ENCODE results near the gene CHTOP.

Gene CHTOP

DNA sequence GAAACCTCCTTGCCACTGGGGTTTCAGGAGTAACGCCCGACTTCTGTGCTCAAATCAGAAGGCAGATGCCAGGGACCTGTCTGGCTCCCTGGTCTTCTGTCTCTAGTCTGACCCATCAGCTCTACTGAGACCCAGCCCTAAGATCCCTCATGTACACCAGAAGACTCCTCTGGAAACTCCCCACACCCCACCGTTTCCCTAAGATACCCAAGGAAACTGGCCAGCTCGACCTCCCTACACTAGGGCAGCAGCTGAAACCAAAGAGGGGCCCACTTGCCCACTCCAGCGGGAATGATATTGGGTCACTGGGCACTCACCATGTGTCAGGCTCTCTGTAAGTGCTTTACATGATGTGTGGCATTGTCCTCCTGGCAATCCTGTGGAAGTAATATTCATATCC lies 20.5 kb upstream of the CHTOP start:
- DNase-seq, result no peak

DNA sequence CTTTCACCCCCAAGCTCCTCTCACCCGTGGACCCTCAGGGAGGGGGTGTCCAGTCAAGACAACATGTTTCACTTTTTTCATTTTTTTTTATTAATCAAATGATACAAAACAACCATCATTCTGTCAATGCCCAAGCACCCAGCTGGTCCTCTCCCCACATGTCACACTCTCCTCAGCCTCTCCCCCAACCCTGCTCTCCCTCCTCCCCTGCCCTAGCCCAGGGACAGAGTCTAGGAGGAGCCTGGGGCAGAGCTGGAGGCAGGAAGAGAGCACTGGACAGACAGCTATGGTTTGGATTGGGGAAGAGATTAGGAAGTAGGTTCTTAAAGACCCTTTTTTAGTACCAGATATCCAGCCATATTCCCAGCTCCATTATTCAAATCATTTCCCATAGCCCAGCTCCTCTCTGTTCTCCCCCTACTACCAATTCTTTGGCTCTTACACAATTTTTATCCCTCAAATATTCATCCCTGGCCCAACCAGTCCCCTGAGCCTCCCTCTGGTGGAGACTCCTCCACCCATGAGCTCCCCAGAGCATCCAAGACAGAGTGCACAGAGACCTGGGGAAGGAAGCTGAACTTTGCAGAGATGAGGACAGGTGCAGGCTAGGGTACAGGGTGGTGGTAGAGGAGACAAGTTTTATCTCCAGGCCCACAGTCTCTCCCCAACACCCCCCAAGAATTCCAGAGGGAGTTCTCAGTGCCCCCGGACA lies 19.5 kb upstream of the CHTOP start:
- no peak for DNase-seq

DNA sequence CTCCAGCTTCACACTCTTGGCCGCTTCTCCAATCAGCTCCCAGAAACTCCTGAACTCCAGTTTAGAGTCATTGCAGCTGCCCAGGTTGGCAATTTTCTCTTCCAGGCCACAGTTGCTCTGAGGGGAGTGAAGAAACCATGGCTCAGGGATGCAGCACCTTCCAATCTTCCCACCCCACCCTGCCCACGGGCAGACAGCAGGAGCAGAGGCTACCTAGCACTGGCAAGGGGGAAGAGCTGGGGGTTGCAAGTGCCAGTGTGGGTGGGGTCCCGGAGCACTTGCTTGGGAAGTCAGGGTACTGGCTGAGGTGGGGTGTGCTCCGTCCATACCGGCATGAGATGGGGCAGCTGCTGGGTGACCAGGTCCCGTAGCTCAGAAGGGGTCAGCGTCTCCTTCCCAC lies 19.0 kb upstream of the CHTOP start:
- DNase-seq, result no peak

DNA sequence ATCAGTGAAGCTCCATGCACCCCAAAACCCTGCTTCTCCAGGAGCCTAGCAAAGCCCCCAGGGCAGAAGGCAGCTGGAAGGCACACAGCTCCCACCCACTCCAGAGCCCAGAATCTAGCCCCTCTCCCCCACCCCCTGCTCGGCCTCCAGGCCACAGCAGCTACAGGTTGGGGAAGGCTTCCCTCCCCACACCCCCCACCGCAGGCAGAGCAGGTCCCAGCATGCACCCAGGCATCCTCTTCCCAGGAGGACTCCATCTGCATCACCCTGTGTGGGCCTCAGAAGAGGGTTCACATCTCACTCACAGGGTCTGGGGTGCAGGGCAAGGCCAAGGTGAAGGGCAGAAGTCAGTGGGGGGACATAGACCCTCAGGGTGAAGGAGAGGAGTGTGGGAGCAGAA lies 18.5 kb upstream of the CHTOP start:
- no peak for DNase-seq

DNA sequence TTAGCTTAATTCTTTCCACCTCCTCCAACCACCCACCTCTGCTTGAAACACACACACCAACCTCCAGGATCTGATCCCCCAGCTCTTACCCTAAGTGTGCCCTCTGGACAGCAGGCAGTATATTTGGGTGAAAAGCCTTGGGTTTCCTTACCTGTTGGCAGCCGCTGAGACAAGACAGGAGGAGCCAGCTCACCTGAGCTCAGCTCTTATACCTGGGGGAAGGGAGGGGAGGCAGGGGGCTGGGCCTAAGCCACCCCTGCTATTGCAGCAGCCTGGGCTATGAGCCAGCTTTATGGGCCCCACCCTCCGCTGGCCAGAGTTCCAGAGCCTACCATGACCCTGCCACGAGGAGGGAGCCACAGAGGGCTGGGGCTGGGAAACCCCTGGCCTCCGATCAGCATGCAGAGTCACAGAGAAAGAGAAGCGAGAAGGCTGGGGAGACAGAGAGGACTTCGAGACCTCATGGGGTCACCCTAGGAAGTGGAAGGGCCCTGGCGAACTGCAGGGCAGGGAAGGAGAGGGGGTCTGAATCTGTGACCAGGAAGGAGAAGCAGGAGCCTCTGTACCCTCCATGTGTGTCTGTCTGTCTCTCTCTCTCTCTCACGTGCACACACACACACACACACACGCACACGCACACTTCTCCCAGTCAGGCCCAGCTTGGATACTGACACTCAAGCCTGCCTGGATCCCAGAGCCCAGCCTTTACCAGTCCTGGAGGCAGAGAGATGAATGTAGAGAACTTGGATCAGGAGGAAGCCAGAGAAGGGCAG lies 17.5 kb upstream of the CHTOP start, which contains the start of gene S100A14:
TSS of gene S100A14 (minus strand) at position 182 of the 773 bp plus-strand sequence. CDS start 467 bp downstream, outside the sequence.
- DNase-seq, result no peak

DNA sequence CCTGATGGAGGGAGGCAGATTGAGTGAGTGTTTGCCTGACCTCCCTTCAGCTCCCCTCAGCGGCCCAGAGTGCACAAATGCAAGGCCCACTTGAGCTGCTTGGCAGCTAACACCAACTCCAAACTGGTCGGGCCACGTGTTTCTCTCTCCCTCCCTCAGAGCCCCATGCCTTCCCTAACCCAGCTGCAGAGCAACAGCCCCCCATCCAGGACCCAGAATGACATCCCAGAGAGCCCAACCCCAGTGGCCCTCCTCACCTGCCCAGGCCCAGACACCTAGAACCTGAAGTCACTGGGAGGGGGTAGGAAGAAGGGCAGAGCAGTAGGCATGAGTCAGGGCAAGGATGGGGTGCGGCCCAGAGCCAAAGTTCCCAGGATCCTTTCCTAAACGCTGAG lies 17.0 kb upstream of the CHTOP start:
- no peak for DNase-seq

DNA sequence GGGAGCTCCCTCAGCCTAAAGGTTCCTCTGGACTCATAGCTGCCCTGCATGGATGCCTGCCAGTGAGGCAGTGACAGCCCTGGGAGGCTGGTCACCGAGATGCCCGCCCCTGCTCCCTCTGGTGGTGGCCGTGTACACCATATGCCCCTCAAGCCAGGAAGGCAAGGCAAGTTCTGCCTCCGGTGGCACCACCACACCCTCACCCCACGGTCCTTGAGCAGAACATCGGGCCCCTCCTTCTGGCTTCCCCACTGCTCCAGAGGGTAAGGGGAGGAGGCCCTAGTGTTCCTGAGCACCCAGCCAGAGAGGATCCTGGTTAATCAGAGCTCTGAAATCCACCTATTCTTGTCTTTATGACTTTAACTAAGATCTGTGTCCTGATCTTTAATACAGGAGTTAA lies 16.2 kb upstream of the CHTOP start:
- DNase-seq, result no peak

DNA sequence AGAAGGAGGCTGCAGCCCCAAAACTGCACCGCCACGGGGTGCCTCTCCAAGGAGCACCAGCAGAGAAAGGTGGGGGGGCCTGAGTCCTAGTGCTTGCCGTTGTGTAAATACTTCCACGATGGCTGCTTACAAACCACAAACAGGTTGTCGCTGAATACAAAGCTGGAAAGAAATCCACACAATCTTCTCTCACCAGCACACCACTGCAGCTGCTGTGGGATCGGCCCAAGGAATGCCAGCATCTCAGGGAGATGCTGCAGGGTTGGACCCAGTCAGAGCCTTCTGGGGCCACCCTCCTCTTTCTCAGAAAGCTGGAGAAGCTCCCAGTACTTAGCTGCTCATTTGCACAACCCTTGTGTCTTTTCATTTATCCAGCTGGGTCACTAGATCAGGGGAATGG lies 14.7 kb upstream of the CHTOP start:
- DNase-seq, result no peak

DNA sequence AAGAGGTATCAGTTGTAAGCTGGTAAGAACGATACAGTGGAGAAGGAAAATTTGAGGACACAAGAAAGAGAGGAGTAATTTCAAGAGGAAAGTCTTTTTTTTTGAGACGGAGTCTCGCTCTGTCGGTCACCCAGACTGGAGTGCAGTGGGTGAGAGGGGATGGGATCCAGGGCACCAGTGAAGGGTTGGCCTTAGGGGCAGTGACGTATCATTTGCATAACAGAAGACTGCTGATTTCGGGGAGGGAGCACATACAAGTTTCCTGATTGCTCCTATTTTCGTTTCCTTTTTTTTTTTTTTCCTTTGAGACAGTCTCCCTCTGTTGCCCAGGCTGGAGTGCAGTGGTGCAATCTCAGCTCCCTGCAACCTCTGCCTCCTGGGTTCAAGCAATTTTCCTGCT lies 10.8 kb upstream of the CHTOP start:
- no peak for DNase-seq

DNA sequence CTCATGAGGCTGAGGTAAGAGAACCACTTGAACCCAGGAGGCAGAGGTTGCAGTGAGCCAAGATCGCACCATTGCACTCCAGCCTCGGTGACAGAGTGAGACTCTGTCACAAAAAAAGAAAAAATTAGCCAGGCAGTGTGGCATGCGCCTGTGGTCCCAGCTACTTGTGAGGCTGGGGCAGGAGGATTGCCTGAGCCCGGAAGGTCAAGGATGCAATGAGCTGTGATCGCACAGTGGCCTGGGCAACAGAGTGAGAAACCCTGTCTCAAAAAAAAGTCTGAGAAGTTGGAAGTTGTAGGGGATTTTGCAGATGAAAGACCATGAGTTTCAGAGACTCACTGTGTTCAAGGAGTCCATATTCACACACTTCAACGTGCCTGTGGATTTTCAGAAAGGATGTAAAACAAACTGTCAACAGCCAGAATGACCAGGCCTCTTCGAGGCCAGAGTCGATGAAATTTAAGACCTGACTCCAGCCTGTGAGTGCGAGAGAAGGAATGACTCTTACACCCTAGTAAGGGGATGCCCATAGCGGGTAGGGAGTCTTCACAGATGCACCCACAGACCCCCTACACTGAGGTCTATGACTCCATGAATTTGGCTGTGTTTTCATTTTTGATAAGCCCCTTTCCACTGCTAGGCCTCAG lies 8.8 kb upstream of the CHTOP start:
- no peak for DNase-seq

DNA sequence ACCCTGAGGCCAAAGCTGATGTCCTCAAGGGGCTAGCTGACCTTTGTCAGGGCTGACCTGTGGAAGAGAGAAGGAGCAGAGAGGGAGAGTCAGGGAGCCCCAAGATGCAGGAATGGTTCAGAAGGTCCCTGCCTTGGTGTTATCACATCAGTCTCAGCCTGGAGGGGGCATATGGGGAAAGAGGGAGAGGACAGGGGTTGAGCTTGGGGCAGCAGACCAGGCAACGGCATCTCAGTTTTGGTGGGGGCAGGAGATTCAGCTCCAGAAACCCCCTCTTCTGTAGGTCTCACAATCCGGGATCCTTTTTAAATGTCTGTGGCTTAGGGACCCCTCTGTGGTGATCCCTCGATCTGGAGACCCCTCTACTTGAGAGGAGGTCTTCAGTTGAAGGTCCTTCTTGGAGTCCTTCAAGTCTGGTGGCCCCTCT lies 7.4 kb upstream of the CHTOP start:
- DNase-seq, result no peak

DNA sequence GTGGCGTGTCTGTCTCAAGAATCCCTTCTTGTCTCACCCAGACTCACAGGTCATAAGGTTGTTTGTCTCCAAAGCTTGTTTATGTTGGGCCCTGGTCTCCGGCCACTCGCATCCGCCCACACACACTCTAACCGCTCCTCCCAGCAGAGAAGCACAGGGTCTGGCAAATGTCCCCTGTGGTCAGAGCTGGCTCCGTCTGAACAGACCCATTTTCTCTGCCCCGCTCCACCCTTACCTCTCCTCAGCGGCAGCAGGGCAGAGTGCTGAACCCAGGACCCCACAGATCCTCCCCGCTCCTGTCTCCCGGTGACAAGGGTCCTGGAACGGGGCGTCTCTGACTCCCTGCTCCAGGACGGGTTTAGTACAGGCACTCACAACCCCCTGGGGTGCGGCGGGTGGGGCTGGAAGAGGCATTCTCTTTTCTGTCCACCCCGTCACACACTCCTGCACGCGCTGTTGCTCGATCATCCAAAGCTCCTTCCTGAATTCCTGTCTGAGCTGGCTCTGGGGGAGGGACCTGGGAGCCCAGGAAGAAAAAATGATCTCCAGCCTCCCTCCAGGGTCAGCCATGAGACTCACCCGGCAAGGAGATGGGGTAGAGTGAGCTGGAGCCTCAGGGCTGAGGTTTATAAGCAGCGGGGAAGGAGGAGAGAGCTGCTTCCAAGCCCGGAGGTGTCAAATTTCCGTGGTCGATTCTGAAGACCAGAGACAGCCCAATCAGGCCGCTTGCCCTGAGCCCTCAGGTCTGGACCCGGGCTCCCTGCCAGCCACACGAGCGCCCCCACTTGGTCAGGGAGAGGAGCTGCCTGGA lies 6.8 kb upstream of the CHTOP start, which contains the start of gene S100A13:
TSS of gene S100A13 (minus strand) at position 602 of the 811 bp plus-strand sequence. CDS start 1,033 bp downstream, outside the sequence.
- peak; percentile 67 to 80 for DNase-seq

DNA sequence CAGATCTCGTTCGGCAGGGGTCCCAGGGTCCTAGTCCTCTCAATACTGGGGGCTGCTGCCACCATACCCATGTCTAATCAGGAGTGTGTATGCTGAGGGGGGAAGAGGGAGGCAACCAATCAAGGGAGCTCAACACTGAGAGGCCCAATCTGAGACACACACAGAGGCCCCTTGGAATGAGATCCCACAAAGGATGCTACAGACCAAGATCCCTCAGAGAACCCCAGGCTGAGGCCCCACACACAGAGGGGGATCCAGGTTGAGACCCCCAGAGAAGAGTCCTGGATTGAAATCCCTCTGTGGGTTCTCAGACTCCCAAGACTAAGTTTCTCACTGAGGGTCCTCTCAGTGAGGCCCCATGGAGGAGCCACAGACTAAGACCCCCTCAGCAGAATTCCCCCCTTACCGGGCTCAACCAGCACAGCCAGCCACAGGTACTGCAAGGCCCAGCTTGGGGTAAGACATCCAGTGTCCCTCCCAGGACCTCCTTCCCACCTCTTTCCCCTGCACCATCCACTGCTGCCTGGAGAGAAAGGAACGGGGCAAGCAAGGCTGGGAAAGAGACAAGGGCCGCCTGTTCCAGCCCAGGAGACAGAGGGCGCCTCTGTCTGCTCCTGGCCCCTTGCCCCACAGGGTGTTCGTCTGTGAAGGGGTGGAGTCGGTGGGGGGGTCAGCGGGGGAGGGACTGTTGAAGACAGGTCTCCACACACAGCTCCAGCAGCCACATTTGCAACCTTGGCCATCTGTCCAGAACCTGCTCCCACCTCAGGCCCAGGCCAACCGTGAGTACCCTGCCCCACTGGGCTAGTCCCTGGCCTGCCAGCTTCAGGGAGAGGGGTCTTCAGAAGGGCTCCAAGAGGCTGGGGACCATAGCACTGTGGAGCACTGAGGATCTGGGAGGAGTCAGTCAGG lies 5.9 kb upstream of the CHTOP start, which contains the start of gene S100A1:
TSS of gene S100A1 (plus strand) at position 720 of the 912 bp plus-strand sequence. CDS start 2,088 bp downstream, outside the sequence.
- no peak for DNase-seq

DNA sequence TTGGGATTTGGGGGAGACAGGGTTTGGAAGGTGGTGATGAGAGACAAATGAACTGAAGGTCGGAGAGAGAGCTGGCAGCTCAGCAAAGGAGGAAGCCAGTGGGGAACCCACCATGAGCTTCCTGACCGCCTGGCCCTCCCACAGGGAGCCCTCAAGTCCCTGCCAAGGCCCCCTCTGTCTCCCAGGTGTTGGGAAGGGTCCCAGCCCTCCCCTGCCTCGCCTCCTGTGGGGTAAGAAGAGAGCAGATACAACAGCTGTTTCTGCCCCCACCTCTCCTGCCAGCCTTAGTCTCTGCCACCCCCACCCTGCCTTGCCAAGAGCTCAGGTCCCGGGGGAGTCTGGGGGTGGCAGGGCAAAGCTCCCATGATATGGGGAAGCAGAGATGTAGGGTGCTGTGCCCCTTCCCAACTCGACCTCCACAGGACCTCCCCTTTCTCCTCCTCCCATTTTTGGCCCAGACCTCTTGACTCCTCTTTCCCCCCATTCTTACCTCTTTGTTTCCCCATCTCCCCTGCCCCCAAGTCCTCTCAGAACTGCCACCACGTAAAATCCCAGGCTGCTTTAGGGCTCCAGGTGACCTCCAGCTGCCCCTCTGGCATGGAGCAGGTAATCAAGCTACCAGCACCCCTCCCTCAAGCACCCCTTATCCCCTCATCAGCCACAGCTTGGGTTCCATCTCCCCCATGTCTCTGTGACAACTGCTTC lies 5.1 kb upstream of the CHTOP start:
- no peak for DNase-seq

DNA sequence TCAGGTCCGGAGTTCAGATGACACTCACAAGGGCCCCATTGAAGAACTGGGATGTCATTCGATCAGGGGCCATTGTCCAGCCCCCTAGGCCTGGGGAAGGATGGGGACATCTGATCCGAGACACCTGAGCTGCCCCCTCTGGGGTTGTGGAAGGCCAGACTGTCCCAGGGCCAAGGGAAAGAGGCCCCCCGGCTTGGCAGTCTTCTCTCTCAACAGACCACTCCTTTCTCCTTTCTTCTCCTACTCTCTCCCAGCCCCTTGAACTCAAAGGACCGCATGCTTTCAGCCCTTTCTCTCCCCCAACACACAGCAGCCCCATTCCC lies 4.6 kb upstream of the CHTOP start:
- DNase-seq, result no peak

DNA sequence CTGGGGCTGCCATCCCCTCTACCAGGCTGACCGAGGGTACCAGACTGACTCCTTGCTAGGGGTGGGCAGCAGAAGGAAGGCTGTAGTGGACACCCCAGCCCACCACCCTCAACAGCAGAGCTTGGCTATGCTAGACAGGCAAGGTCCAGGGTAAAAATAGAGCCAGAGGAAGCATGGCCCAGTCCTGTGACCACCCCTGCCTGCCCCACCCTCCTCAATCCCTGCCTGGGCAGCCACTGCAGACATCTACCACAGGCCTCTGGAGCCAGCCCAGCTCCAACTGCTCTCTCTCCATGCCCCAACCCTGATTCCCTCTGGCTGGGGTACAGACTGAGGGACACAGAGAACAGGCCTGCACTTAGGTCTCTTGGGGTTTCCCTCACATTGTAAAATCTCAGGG lies 3.9 kb upstream of the CHTOP start:
- no peak for DNase-seq

DNA sequence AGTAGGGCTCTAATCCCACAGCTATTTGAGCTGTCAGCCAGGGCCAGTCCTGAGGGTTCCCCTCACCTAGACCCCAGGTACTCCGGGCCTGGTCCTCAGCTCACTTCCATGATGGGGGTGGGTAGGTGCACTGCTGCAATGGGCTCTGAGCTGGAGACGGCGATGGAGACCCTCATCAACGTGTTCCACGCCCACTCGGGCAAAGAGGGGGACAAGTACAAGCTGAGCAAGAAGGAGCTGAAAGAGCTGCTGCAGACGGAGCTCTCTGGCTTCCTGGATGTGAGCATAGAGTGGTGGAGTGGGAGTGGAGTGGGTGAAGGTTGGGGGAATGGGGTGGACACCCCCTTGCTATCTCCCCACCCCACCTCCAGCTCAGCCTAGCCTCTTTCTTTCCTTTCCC lies 3.5 kb upstream of the CHTOP start:
- no peak for DNase-seq

DNA sequence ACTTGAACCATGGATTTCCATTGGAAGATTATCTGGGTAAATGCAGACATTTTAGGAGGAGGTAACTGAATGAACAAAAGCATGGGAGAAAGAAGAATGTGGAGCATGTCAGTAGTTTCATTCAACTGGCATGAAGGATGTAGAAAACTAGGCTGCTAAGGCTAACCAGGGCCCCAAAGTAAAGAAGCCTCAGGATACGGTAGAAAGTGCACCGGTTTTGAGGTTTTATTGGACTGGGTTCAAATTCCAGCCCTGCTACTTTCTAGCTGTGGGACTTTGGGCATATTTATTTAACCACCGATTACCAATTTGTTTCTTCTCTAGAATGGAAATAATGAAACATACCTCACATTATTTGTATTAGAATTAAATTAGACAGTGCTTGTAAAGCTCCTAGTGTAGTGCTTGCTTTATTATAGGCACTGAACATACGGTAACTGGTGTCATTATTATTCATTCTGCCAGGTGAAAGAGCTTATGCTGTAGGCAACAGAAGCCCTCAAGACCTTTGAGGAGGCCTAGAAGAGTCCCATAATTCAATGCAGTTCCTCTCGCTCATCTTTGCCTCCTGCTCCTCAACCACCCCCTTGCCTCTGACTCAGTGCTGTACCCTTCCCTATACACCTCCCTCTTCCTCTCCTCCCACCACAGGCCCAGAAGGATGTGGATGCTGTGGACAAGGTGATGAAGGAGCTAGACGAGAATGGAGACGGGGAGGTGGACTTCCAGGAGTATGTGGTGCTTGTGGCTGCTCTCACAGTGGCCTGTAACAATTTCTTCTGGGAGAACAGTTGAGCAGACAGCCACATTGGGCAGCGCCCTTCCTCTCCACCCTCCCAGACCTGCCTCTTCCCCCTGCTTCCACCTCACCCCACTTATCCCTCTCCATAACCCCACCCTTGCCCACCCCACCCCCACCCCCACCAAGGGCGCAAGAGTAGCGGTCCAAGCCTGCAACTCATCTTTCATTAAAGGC lies 2.5 kb upstream of the CHTOP start:
- DNase-seq, result no peak

DNA sequence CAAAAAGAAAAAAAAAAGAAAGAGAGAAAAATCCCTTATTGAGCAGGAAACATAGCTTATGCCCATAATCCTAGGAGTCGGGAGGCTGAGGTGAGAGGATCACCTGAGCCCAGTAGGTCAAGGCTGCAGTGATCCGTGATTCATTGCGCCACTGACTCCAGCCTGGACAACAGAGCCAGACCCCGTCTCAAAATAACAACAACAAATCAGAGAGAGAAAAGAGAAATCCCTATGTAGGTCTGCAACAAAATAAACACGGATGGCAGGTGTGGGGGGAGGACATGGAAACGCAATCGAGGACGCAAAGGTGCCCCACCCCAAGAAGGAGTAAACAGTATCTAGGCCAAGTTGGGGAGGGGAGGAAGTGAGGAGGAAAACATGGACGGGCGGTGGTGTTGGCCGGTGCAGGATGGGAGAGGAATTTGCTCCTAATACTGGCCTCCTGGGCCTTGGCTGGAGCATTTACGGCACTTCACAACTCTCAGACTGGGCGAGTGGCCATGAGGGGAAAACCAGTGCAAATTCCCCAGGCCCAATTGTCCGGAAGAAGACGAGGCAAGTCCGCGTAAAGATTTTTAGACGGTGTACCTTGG lies 609 bp upstream of the CHTOP start:
- no peak for DNase-seq

All from NCI-H1930 (cell line).